ENCODE data around the gene DDIT3.
"Not testable (repeated sequence)": the region's sequence is repeated elsewhere in the genome, so short reads cannot be mapped to it uniquely, and the experiment has no call there.

DDIT3 gene

GRCh38 chr12:57524814-57525614 lies 4.7 kb upstream of the DDIT3 start:
- FAIRE-seq, result no peak

GRCh38 chr12:57523706-57524614 lies 3.6 kb upstream of the DDIT3 start:
- no peak for FAIRE-seq

- FAIRE-seq, result no peak
These were observed 2.8 kb upstream of the DDIT3 start for GRCh38 chr12:57522887-57523705.

GRCh38 chr12:57522011-57522886 lies 1.9 kb upstream of the DDIT3 start, which contains the start of gene MBD6:
MBD6 (plus strand) TSS chr12:57522824; CDS start chr12:57524304, 1,480 bp downstream.
- peak; percentile 40 for FAIRE-seq

GRCh38 chr12:57521525-57522010 lies 1.3 kb upstream of the DDIT3 start:
- FAIRE-seq, result no peak

GRCh38 chr12:57519796-57520052 lies 590 bp downstream of the DDIT3 start:
- FAIRE-seq, result no peak

- no peak for FAIRE-seq
These were observed 1.2 kb downstream of the DDIT3 start for GRCh38 chr12:57518920-57519795.

- no peak for FAIRE-seq
These were observed 2.0 kb downstream of the DDIT3 start for GRCh38 chr12:57518176-57518919.

GRCh38 chr12:57517718-57518117 lies 2.6 kb downstream of the DDIT3 start:
- not testable (repeated sequence) for FAIRE-seq

- FAIRE-seq, result no peak
These were observed 3.1 kb downstream of the DDIT3 start for GRCh38 chr12:57517187-57517586.

GRCh38 chr12:57516617-57517153 lies 3.6 kb downstream of the DDIT3 start:
- no peak for FAIRE-seq

GRCh38 chr12:57515934-57516541 lies 4.3 kb downstream of the DDIT3 start:
- FAIRE-seq, result no peak

GRCh38 chr12:57515408-57515933 lies 4.8 kb downstream of the DDIT3 start:
- no peak for FAIRE-seq

GRCh38 chr12:57514720-57515407 lies 5.5 kb downstream of the DDIT3 start:
- no peak for FAIRE-seq

- not testable (repeated sequence) for FAIRE-seq
These were observed 6.1 kb downstream of the DDIT3 start for GRCh38 chr12:57514246-57514645.

GRCh38 chr12:57513677-57514076 lies 6.6 kb downstream of the DDIT3 start:
- not testable (repeated sequence) for FAIRE-seq

GRCh38 chr12:57513266-57513665 lies 7.0 kb downstream of the DDIT3 start:
- no peak for FAIRE-seq

GRCh38 chr12:57512665-57513064 lies 7.6 kb downstream of the DDIT3 start:
- no peak for FAIRE-seq

Measured in A204.1 (cell line).